Osteoblast (primary cell): ENCODE data around the gene NOP58. TPM values are rescaled to one million over a fixed set of nuclear protein-coding genes. Genes with fewer than 3 reads are reported as not detected.

Experiments used
- small RNA-seq: library from RNA; depleted of rRNA; stranded (forward); fragments of <200 nt; gene quantifications from one replicate; pipeline ENCODE3, GENCODE V24; 2012
- total RNA-seq: library from RNA; depleted of rRNA; stranded (reverse); fragments of >200 nt; gene quantifications from 2 replicates; pipeline ENCODE4 v1.2.3, GENCODE V29; 2012

NOP58 gene
- total RNA-seq, 1 donor, result 41.3 TPM

Small RNAs within 50 kb of the gene (small RNA-seq; reads per million reads assigned to genes)
- gene AC079354.2 (not detected), gene RF00575 (not detected), gene RN7SL753P (not detected), gene SNORD11 (16.1 reads per million, percentile 94 among the genes with 10 or more reads in this experiment), gene SNORD11B (3.4 reads per million, percentile 80 among the genes with 10 or more reads in this experiment), gene SNORD70 (51.3 reads per million, percentile 96 among the genes with 10 or more reads in this experiment)

Other genes starting within 250 kb of the NOP58 start
- 64.8 and 73.8 TPM in 2 replicates for gene FZD7, start 231.9 kb upstream of the NOP58 start, total RNA-seq
- gene KIAA2012, start 192.5 kb upstream of the NOP58 start, total RNA-seq, result under 0.01 TPM in 1 of 2 replicates, not detected in the other
- 107 and 111 TPM in 2 replicates for gene SUMO1, start 27.2 kb upstream of the NOP58 start, total RNA-seq
- 41.8 and 44.2 TPM in 2 replicates for gene BMPR2, start 110.6 kb downstream of the NOP58 start, total RNA-seq